GM23248 (cell line): ENCODE results near the gene CCDC85B. TPM values are rescaled to one million over a fixed set of nuclear protein-coding genes. Genes with fewer than 3 reads are reported as not detected.

Experiments used
- DNase-seq: peaks from one replicate; pipeline ENCODE4 v3.0.0-alpha.2; 2015
- H2AFZ ChIP-seq: fragments of 200-600 bp; sonication (generic); 2 replicates; pipeline ENCODE4 v1.6.1; 2016; ENCODE audit warnings: antibody characterized with exemption
- H3F3A ChIP-seq: fragments of 200-600 bp; sonication (generic); 2 replicates; pipeline ENCODE4 v1.6.1; 2016; ENCODE audit warnings: mild to moderate bottlenecking, antibody characterized with exemption, mixed run types; ENCODE audit not compliant: insufficient read depth
- H3K27ac ChIP-seq: fragments of 200-600 bp; sonication (generic); 2 replicates; pipeline ENCODE4 v1.5.1; 2016; ENCODE audit warnings: mild to moderate bottlenecking
- H3K27me3 ChIP-seq: fragments of 200-600 bp; sonication (generic); replicated peaks from 2 replicates; pipeline ENCODE4 v1.6.1; 2016; ENCODE audit warnings: mild to moderate bottlenecking; ENCODE audit not compliant: insufficient read depth
- H3K36me3 ChIP-seq: fragments of 200-600 bp; sonication (generic); 2 replicates; pipeline ENCODE4 v1.6.1; 2016; ENCODE audit warnings: low read depth, mild to moderate bottlenecking
- H3K4me1 ChIP-seq: fragments of 200-600 bp; sonication (generic); 2 replicates; pipeline ENCODE4 v1.6.1; 2016; ENCODE audit warnings: mild to moderate bottlenecking; ENCODE audit not compliant: insufficient read depth
- H3K4me2 ChIP-seq: fragments of 200-600 bp; sonication (generic); one replicate; pipeline ENCODE4 v1.6.1; 2016; ENCODE audit warnings: mild to moderate bottlenecking; ENCODE audit not compliant: unreplicated experiment
- H3K4me3 ChIP-seq: fragments of 200-600 bp; sonication (generic); 2 replicates; pipeline ENCODE4 v1.5.1; 2016; ENCODE audit warnings: mild to moderate bottlenecking
- H3K79me2 ChIP-seq: fragments of 200-600 bp; sonication (generic); 2 replicates; pipeline ENCODE4 v1.6.1; 2016; ENCODE audit warnings: mild to moderate bottlenecking; ENCODE audit not compliant: insufficient read depth
- H3K9ac ChIP-seq: fragments of 200-600 bp; sonication (generic); 2 replicates; pipeline ENCODE4 v1.6.1; 2016; ENCODE audit warnings: mild to moderate bottlenecking
- H3K9me2 ChIP-seq: fragments of 200-600 bp; sonication (generic); 2 replicates; pipeline ENCODE4 v1.6.1; 2016; ENCODE audit warnings: mixed run types, mild to moderate bottlenecking, moderate library complexity; ENCODE audit not compliant: insufficient read depth
- H3K9me3 ChIP-seq: fragments of 200-600 bp; sonication (generic); one replicate; pipeline ENCODE4 v1.6.1; 2017; ENCODE audit warnings: low read depth
- H4K20me1 ChIP-seq: fragments of 200-600 bp; sonication (generic); 2 replicates; pipeline ENCODE4 v1.6.0; 2016; ENCODE audit not compliant: insufficient read depth
- EZH2 ChIP-seq: fragments of 200-600 bp; sonication (generic); IDR thresholded peaks from 2 replicates; pipeline ENCODE4 v1.6.1; 2018; ENCODE audit warnings: antibody characterized with exemption, mild to moderate bottlenecking; ENCODE audit not compliant: insufficient read depth, poor library complexity, severe bottlenecking
- EZH2phosphoT487 ChIP-seq: fragments of 200-600 bp; sonication (generic); IDR thresholded peaks from 2 replicates; pipeline ENCODE4 v1.6.1; 2018; ENCODE audit warnings: antibody characterized with exemption, moderate library complexity, mild to moderate bottlenecking, low read depth; ENCODE audit not compliant: insufficient read depth
- WGBS, 2 experiments: methylation state at CpG; one replicate each; pipeline ENCODE4 v1.1.6; 2015 to 2017; ENCODE audit warnings: low lambda C conversion rate in 2 of 2, low coverage in 1 of 2; ENCODE audit errors: missing lambda C conversion rate in 2 of 2; 5-methylcytosine and 5-hydroxymethylcytosine counted together
- in situ Hi-C: fragments of 300-500 bp; cut with MboI; formaldehyde crosslinking; loops from 2 replicates; pipeline ENCODE4 v1.15.0; 2020
- polyA plus RNA-seq: library from polyadenylated mRNA; unstranded; fragments of >200 nt; fragmentation: Nextera tagmentation; extraction: Ambion mirVana; gene quantifications from 2 replicates; pipeline ENCODE4 v1.2.1, GENCODE V29; 2016
- total RNA-seq: library from RNA; depleted of rRNA; stranded (reverse); fragments of >200 nt; shearing (Covaris generic); gene quantifications from 2 replicates; pipeline ENCODE4 v1.2.3, GENCODE V29; 2014; rRNA removed

Gene CCDC85B
- total and polyA plus RNA-seq, 2 experiments from 2014 or later: 116 to 143 TPM

GRCh38 chr11:65931773-65932557 lies 41.5 kb downstream of the CCDC85B start:
- Histone ChIP-seq H3K79me2 (no peaks in the 10 kb centered on the region), H2AFZ (no peak overlapping the region; the same call in 1 of the 2 replicates), H3K4me3 (no peak overlapping the region), H3K4me1 (no peaks in the 10 kb centered on the region), H3K9ac (no peak overlapping the region), H3K36me3 (no peaks in the 10 kb centered on the region), H4K20me1 (no peaks in the 10 kb centered on the region), H3F3A (peaks cover 14% of the 10 kb centered on the region), H3K4me2 (no peak overlapping the region), H3K27ac (no peak overlapping the region), H3K9me3 (no peaks in the 10 kb centered on the region), H3K27me3 (no peaks in the 10 kb centered on the region), H3K9me2 (no peaks in the 10 kb centered on the region)
- 52 to 55% methylated on average over 13 of the region's 13 CpGs for WGBS, 2 experiments
- in situ Hi-C loops: no loop called here
- no peak for TF ChIP-seq EZH2
- TF ChIP-seq EZH2phosphoT487: no peak
- DNase-seq: no peak

- no peak overlapping the region for H3K4me3 ChIP-seq
- H2AFZ ChIP-seq: peak overlapping the region; percentile 62; the same call in 1 of the 2 replicates
- no peaks in the 10 kb centered on the region for H4K20me1 ChIP-seq
- H3K36me3 ChIP-seq: no peaks in the 10 kb centered on the region
- WGBS, 2 experiments: 24 to 25% methylated on average over 9 of the region's 9 CpGs
- TF ChIP-seq EZH2phosphoT487: no peak
- no peak for TF ChIP-seq EZH2
- peak; percentile 65 for DNase-seq
- H3K27ac ChIP-seq: no peak overlapping the region
- H3K9ac ChIP-seq: no peak overlapping the region
- no peaks in the 10 kb centered on the region for H3K4me1 ChIP-seq
- H3K4me2 ChIP-seq: no peak overlapping the region
- H3K9me2 ChIP-seq: no peaks in the 10 kb centered on the region
- H3K27me3 ChIP-seq: no peaks in the 10 kb centered on the region
- in situ Hi-C loops: no loop called here
- peaks cover 8% of the 10 kb centered on the region; the same call in 1 of the 2 replicates for H3F3A ChIP-seq
- H3K79me2 ChIP-seq: no peaks in the 10 kb centered on the region
- H3K9me3 ChIP-seq: no peaks in the 10 kb centered on the region
Observed at GRCh38 chr11:65932558-65932919, 42.1 kb downstream of the CCDC85B start.

GRCh38 chr11:65934014-65934413 lies 43.5 kb downstream of the CCDC85B start:
- H3K4me2 ChIP-seq: no peak overlapping the region
- no peaks in the 10 kb centered on the region for H3K4me1 ChIP-seq
- no peaks in the 10 kb centered on the region for H3K9me2 ChIP-seq
- no peaks in the 10 kb centered on the region for H4K20me1 ChIP-seq
- H3K27ac ChIP-seq: no peak overlapping the region
- H3K27me3 ChIP-seq: no peaks in the 10 kb centered on the region
- peaks cover 4% of the 10 kb centered on the region; the same call in 1 of the 2 replicates for H3F3A ChIP-seq
- no peak for DNase-seq
- TF ChIP-seq EZH2 (no peak), EZH2phosphoT487 (no peak)
- H3K79me2 ChIP-seq: no peaks in the 10 kb centered on the region
- no peaks in the 10 kb centered on the region for H3K36me3 ChIP-seq
- no peak overlapping the region for H3K9ac ChIP-seq
- 70 to 76% methylated on average over 4 of the region's 4 CpGs for WGBS, 2 experiments
- H3K9me3 ChIP-seq: no peaks in the 10 kb centered on the region
- no peak overlapping the region for H2AFZ ChIP-seq
- in situ Hi-C loops: no loop called here
- no peak overlapping the region for H3K4me3 ChIP-seq

- Histone ChIP-seq H3K27me3 (no peaks in the 10 kb centered on the region), H2AFZ (no peak overlapping the region), H3K9ac (no peak overlapping the region), H4K20me1 (no peaks in the 10 kb centered on the region), H3F3A (peaks cover 24% of the 10 kb centered on the region), H3K4me3 (no peak overlapping the region), H3K79me2 (no peaks in the 10 kb centered on the region), H3K27ac (no peak overlapping the region), H3K9me3 (no peaks in the 10 kb centered on the region), H3K4me1 (peaks cover 22% of the 10 kb centered on the region), H3K36me3 (no peaks in the 10 kb centered on the region), H3K4me2 (no peak overlapping the region), H3K9me2 (no peaks in the 10 kb centered on the region)
- WGBS, 2 experiments: 43 to 44% methylated on average over 4 of the region's 4 CpGs
- no peak for DNase-seq
- no peak for TF ChIP-seq EZH2
- in situ Hi-C loops: no loop called here
Observed at GRCh38 chr11:65937766-65938165, 47.3 kb downstream of the CCDC85B start.

Other genes starting within 250 kb of the CCDC85B start
- gene RELA, start 227.8 kb upstream of the CCDC85B start, total RNA-seq: 38.4 and 45.1 TPM in 2 replicates
- 67.8 and 74.3 TPM in 2 replicates for gene RELA, start 227.8 kb upstream of the CCDC85B start, polyA plus RNA-seq
- 36.6 and 47.4 TPM in 2 replicates for gene KAT5, start 178.4 kb upstream of the CCDC85B start, total RNA-seq
- 28.8 and 29.5 TPM in 2 replicates for gene KAT5, start 178.4 kb upstream of the CCDC85B start, polyA plus RNA-seq
- gene RNASEH2C, start 169.9 kb upstream of the CCDC85B start, total RNA-seq: 45.7 and 56.1 TPM in 2 replicates
- gene RNASEH2C, start 169.9 kb upstream of the CCDC85B start, polyA plus RNA-seq: 115 and 117 TPM in 2 replicates
- gene AP5B1, start 109.7 kb upstream of the CCDC85B start, total RNA-seq: 14.8 and 16.4 TPM in 2 replicates
- 4.4 and 4.9 TPM in 2 replicates for gene AP5B1, start 109.7 kb upstream of the CCDC85B start, polyA plus RNA-seq
- gene OVOL1, start 103.6 kb upstream of the CCDC85B start, total RNA-seq: not detected in 2 replicates
- not detected in 2 replicates for gene OVOL1, start 103.6 kb upstream of the CCDC85B start, polyA plus RNA-seq
- gene SNX32, start 56.7 kb upstream of the CCDC85B start, total RNA-seq: not detected in 2 replicates
- gene SNX32, start 56.7 kb upstream of the CCDC85B start, polyA plus RNA-seq: 0.51 and 0.98 TPM in 2 replicates
- gene CFL1, start 32.5 kb upstream of the CCDC85B start, total RNA-seq: 1,045 and 1,312 TPM in 2 replicates
- gene CFL1, start 32.5 kb upstream of the CCDC85B start, polyA plus RNA-seq: 2,650 and 2,758 TPM in 2 replicates
- gene MUS81, start 30.2 kb upstream of the CCDC85B start, total RNA-seq: 49.6 and 56.0 TPM in 2 replicates
- 39.4 and 42.0 TPM in 2 replicates for gene MUS81, start 30.2 kb upstream of the CCDC85B start, polyA plus RNA-seq
- gene EFEMP2, start 17.9 kb upstream of the CCDC85B start, total RNA-seq: 308 and 328 TPM in 2 replicates
- gene EFEMP2, start 17.9 kb upstream of the CCDC85B start, polyA plus RNA-seq: 520 and 545 TPM in 2 replicates
- 1.1 TPM in 1 of 2 replicates, not detected in the other for gene CTSW, start 10.8 kb upstream of the CCDC85B start, total RNA-seq
- gene CTSW, start 10.8 kb upstream of the CCDC85B start, polyA plus RNA-seq: 0.23 and 0.51 TPM in 2 replicates
- 201 and 220 TPM in 2 replicates for gene FIBP, start 2.2 kb upstream of the CCDC85B start, total RNA-seq
- 200 and 203 TPM in 2 replicates for gene FIBP, start 2.2 kb upstream of the CCDC85B start, polyA plus RNA-seq
- gene FOSL1, start 9.7 kb downstream of the CCDC85B start, total RNA-seq: 80.6 and 88.9 TPM in 2 replicates
- 104 and 105 TPM in 2 replicates for gene FOSL1, start 9.7 kb downstream of the CCDC85B start, polyA plus RNA-seq
- gene C11orf68, start 28.4 kb downstream of the CCDC85B start, total RNA-seq: 46.2 and 50.5 TPM in 2 replicates
- gene C11orf68, start 28.4 kb downstream of the CCDC85B start, polyA plus RNA-seq: 91.5 and 94.4 TPM in 2 replicates
- 223 and 307 TPM in 2 replicates for gene DRAP1, start 28.8 kb downstream of the CCDC85B start, total RNA-seq
- gene DRAP1, start 28.8 kb downstream of the CCDC85B start, polyA plus RNA-seq: 517 and 533 TPM in 2 replicates
- 0.13 TPM in 1 of 2 replicates, not detected in the other for gene TSGA10IP, start 54.8 kb downstream of the CCDC85B start, total RNA-seq
- gene TSGA10IP, start 54.8 kb downstream of the CCDC85B start, polyA plus RNA-seq: not detected in 2 replicates
- gene SART1, start 71.1 kb downstream of the CCDC85B start, total RNA-seq: 27.7 and 38.3 TPM in 2 replicates
- gene SART1, start 71.1 kb downstream of the CCDC85B start, polyA plus RNA-seq: 43.4 and 48.6 TPM in 2 replicates
- 21.2 and 22.8 TPM in 2 replicates for gene EIF1AD, start 111.5 kb downstream of the CCDC85B start, total RNA-seq
- gene EIF1AD, start 111.5 kb downstream of the CCDC85B start, polyA plus RNA-seq: 21.6 and 25.3 TPM in 2 replicates
- 24.9 and 31.6 TPM in 2 replicates for gene BANF1, start 111.8 kb downstream of the CCDC85B start, total RNA-seq
- gene BANF1, start 111.8 kb downstream of the CCDC85B start, polyA plus RNA-seq: 330 and 346 TPM in 2 replicates
- gene CST6, start 121.3 kb downstream of the CCDC85B start, total RNA-seq: 15.3 and 21.9 TPM in 2 replicates
- gene CST6, start 121.3 kb downstream of the CCDC85B start, polyA plus RNA-seq: 35.1 and 35.3 TPM in 2 replicates
- gene CATSPER1, start 135.8 kb downstream of the CCDC85B start, total RNA-seq: not detected in 2 replicates
- 1.1 and 1.7 TPM in 2 replicates for gene CATSPER1, start 135.8 kb downstream of the CCDC85B start, polyA plus RNA-seq
- not detected in 2 replicates for gene GAL3ST3, start 158.5 kb downstream of the CCDC85B start, total RNA-seq
- not detected in 2 replicates for gene GAL3ST3, start 158.5 kb downstream of the CCDC85B start, polyA plus RNA-seq
- gene SF3B2, start 161.7 kb downstream of the CCDC85B start, total RNA-seq: 95.7 and 117 TPM in 2 replicates
- gene SF3B2, start 161.7 kb downstream of the CCDC85B start, polyA plus RNA-seq: 146 and 152 TPM in 2 replicates
- gene PACS1, start 179.6 kb downstream of the CCDC85B start, total RNA-seq: 44.6 and 48.9 TPM in 2 replicates
- 33.2 and 36.0 TPM in 2 replicates for gene PACS1, start 179.6 kb downstream of the CCDC85B start, polyA plus RNA-seq